ENCODE results near the gene CTAG1B. TPM values are rescaled to one million over a fixed set of nuclear protein-coding genes. Genes with fewer than 3 reads are reported as not detected.

Gene CTAG1B
- total and polyA plus RNA-seq, 2 donors (not counting 3 experiments of a cell fraction or from before 2014, with no cell fraction given) = not detected

GRCh38 chrX:154658957-154659356, 39.9 kb upstream of the CTAG1B start:
- Histone ChIP-seq H3K9ac (replicated peaks; ENCODE audit: extremely low read depth, insufficient read depth, low read length) (no peak overlapping the region), H3K4me1 (ENCODE audit: control insufficient read depth, extremely low read depth, insufficient read depth, low read length) (no peaks in the 10 kb centered on the region), H3K9me3 (replicated peaks; ENCODE audit: control insufficient read depth, insufficient read depth, low read length) (no peaks in the 10 kb centered on the region), H3K9me1 (replicated peaks; ENCODE audit: control insufficient read depth, extremely low read depth, insufficient read depth, low read length) (no peaks in the 10 kb centered on the region), H2AFZ (ENCODE audit: low read depth, low read length) (no peak overlapping the region), H3K4me2 (ENCODE audit: insufficient read depth, low read length) (no peak overlapping the region), H3K27me3 (ENCODE audit: control insufficient read depth in 2 of 2, insufficient read depth in 2 of 2, low read length in 2 of 2) (peaks cover 0 to 1% of the 10 kb centered on the region in 2 experiments), H4K20me1 (replicated peaks; ENCODE audit: control insufficient read depth, extremely low read depth, insufficient read depth, low read length) (no peaks in the 10 kb centered on the region), H3K4me3 (replicated peaks in 1 of 3; ENCODE audit: insufficient read depth in 1 of 3, low read depth in 1 of 3, low read length in 3 of 3) (no peak overlapping the region), H3K27ac (ENCODE audit: insufficient read depth, low read depth, low read length) (no peak overlapping the region), H3K36me3 (ENCODE audit: control insufficient read depth in 2 of 2, extremely low read depth in 1 of 2, insufficient read depth in 2 of 2, low read length in 2 of 2) (no peaks in the 10 kb centered on the region), H3K79me2 (ENCODE audit: control insufficient read depth, insufficient read depth, low read length) (no peaks in the 10 kb centered on the region)
- intact Hi-C loops (cut with micrococcal nuclease) (no loop called here), dilution Hi-C loops (cut with MboI; ENCODE audit: extremely low pct_ligation_motif_present, low sequenced_read_pairs) (no loop called here)
- FAIRE-seq = no peak
- CTCF ChIA-PET = no interaction called here
- TF ChIP-seq MYC (IDR thresholded peaks at IDR 0.05; ENCODE audit: low read depth, low read length) = no peak
- no peak for TF ChIP-seq JUN (IDR thresholded peaks at IDR 0.05; ENCODE audit: borderline replicate concordance, insufficient read depth, insufficient read length, low read depth)
- TF ChIP-seq FOS (IDR thresholded peaks at IDR 0.05; ENCODE audit: borderline replicate concordance, insufficient read depth, low read length) = no peak
- no peak for TF ChIP-seq EZH2 (IDR thresholded peaks at IDR 0.05; ENCODE audit: borderline replicate concordance, low read depth, low read length, severe bottlenecking)
- TF ChIP-seq CTCF (IDR thresholded peaks at IDR 0.05; ENCODE audit: extremely low read depth in 1 of 2, insufficient read depth in 1 of 2, low read depth in 1 of 2, low read length in 2 of 2) = no peak
- TF ChIP-seq MAX (IDR thresholded peaks at IDR 0.05; ENCODE audit: insufficient read depth, insufficient read length) = no peak
- TF ChIP-seq POLR2AphosphoS5 (IDR thresholded peaks at IDR 0.05; ENCODE audit: insufficient read depth, low read depth, low read length) = no peak
- no peak for TF ChIP-seq GATA2 (IDR thresholded peaks at IDR 0.05; ENCODE audit: insufficient read depth, insufficient read length, low read depth, low read length)
- no peak for TF ChIP-seq POLR2A (IDR thresholded peaks at IDR 0.05; ENCODE audit: low read depth, low read length)
- no TSS peak for BruUV-seq (replicated peaks)
- DNase-seq (ENCODE audit: low read depth, low spot score) = no peak
- POLR2A ChIA-PET = no interaction called here
